GM23338 (cell line): ENCODE data around the gene KCNH5. TPM values are rescaled to one million over a fixed set of nuclear protein-coding genes. Genes with fewer than 3 reads are reported as not detected.

Experiments used
- ATAC-seq: fragments of 200-7000 bp; cut with Tn5 transposase; 3 replicates; pipeline ENCODE4 v1.9.1; 2020
- DNase-seq: peaks from one replicate; pipeline ENCODE4 v3.0.0-alpha.2; 2015; ENCODE audit warnings: low spot score
- H2AFZ ChIP-seq: fragments of 200-600 bp; sonication (generic); 2 replicates; pipeline ENCODE4 v1.8.0; 2016; ENCODE audit warnings: antibody characterized with exemption, mild to moderate bottlenecking, moderate library complexity
- H3F3A ChIP-seq: fragments of 200-600 bp; sonication (generic); replicated peaks from 2 replicates; pipeline ENCODE4 v1.8.0; 2017; ENCODE audit warnings: antibody characterized with exemption, mixed run types, low read depth
- H3K27ac ChIP-seq: fragments of 200-600 bp; sonication (generic); 2 replicates; pipeline ENCODE4 v1.6.1; 2016; ENCODE audit warnings: low read depth
- H3K27me3 ChIP-seq: fragments of 200-600 bp; sonication (generic); 2 replicates; pipeline ENCODE4 v1.8.0; 2016; ENCODE audit warnings: mild to moderate bottlenecking, mixed run types, moderate library complexity; ENCODE audit not compliant: insufficient read depth
- H3K36me3 ChIP-seq: fragments of 200-600 bp; sonication (generic); 2 replicates; pipeline ENCODE4 v1.8.0; 2016; ENCODE audit warnings: mild to moderate bottlenecking; ENCODE audit not compliant: insufficient read depth
- H3K4me1 ChIP-seq: fragments of 200-600 bp; sonication (generic); 2 replicates; pipeline ENCODE4 v1.8.0; 2016; ENCODE audit warnings: mild to moderate bottlenecking, moderate library complexity; ENCODE audit not compliant: insufficient read depth
- H3K4me2 ChIP-seq: fragments of 200-600 bp; sonication (generic); 2 replicates; pipeline ENCODE4 v1.7.1; 2017; ENCODE audit warnings: mixed run types
- H3K4me3 ChIP-seq: fragments of 200-600 bp; sonication (generic); 2 replicates; pipeline ENCODE4 v1.6.1; 2016; ENCODE audit warnings: mixed run types
- H3K79me2 ChIP-seq: fragments of 200-600 bp; sonication (generic); replicated peaks from 2 replicates; pipeline ENCODE4 v1.8.0; 2017; ENCODE audit warnings: mild to moderate bottlenecking; ENCODE audit not compliant: insufficient read depth
- H3K9me2 ChIP-seq: fragments of 200-600 bp; sonication (generic); 2 replicates; pipeline ENCODE4 v1.8.0; 2017; ENCODE audit not compliant: insufficient read depth
- H4K20me1 ChIP-seq: fragments of 200-600 bp; sonication (generic); replicated peaks from 2 replicates; pipeline ENCODE4 v1.8.0; 2017; ENCODE audit warnings: mild to moderate bottlenecking; ENCODE audit not compliant: insufficient read depth
- H3K27ac Mint-ChIP-seq: 2 replicates; pipeline ENCODE4 v1.8.0; 2020; ENCODE audit warnings: inconsistent platforms, mild to moderate bottlenecking, moderate library complexity, mixed read lengths
- H3K27me3 Mint-ChIP-seq: 3 replicates; pipeline ENCODE4 v1.8.0; 2022; ENCODE audit warnings: low read depth, mild to moderate bottlenecking, moderate library complexity, mixed read lengths, inconsistent platforms; ENCODE audit not compliant: insufficient read depth, poor library complexity
- H3K36me3 Mint-ChIP-seq: 3 replicates; pipeline ENCODE4 v1.8.0; 2021; ENCODE audit warnings: low read depth, mild to moderate bottlenecking, inconsistent platforms, moderate library complexity, mixed read lengths
- H3K4me1 Mint-ChIP-seq: 3 replicates; pipeline ENCODE4 v1.8.0; 2020; ENCODE audit warnings: mild to moderate bottlenecking, inconsistent platforms, mixed read lengths
- H3K4me3 Mint-ChIP-seq: 3 replicates; pipeline ENCODE4 v1.8.0; 2021; ENCODE audit warnings: moderate library complexity, mild to moderate bottlenecking, inconsistent platforms, mixed read lengths
- H3K9me3 Mint-ChIP-seq: 3 replicates; pipeline ENCODE4 v1.8.0; 2020; ENCODE audit warnings: moderate library complexity, mild to moderate bottlenecking, inconsistent platforms, mixed read lengths
- CREB1 ChIP-seq: fragments of 250-450 bp; sonication (Bioruptor Pico); IDR thresholded peaks from 2 replicates; pipeline ENCODE4 v1.5.0; 2020; ENCODE audit warnings: low read depth, mild to moderate bottlenecking, moderate library complexity
- EZH2phosphoT487 ChIP-seq: fragments of 200-600 bp; sonication (generic); IDR thresholded peaks from one replicate; pipeline ENCODE4 v1.8.1; 2018; ENCODE audit warnings: antibody characterized with exemption; ENCODE audit not compliant: unreplicated experiment
- JUNB ChIP-seq: IDR thresholded peaks from one replicate; pipeline ENCODE4 v1.6.1; 2016; ENCODE audit warnings: antibody characterized with exemption; ENCODE audit not compliant: unreplicated experiment
- STAT1 ChIP-seq: IDR thresholded peaks from one replicate; pipeline ENCODE4 v1.6.1; 2016; ENCODE audit warnings: antibody characterized with exemption; ENCODE audit not compliant: unreplicated experiment
- ZNF114 ChIP-seq: fragments of 250-450 bp; sonication (Bioruptor Pico); IDR thresholded peaks from 2 replicates; pipeline ENCODE4 v1.5.0; 2020; ENCODE audit warnings: mild to moderate bottlenecking, moderate library complexity
- ZNF331 ChIP-seq: fragments of 250-450 bp; sonication (Bioruptor Pico); IDR thresholded peaks from 2 replicates; pipeline ENCODE4 v1.5.0; 2020; ENCODE audit warnings: low read depth, mild to moderate bottlenecking, moderate library complexity
- polyA plus RNA-seq: library from polyadenylated mRNA; unstranded; fragments of >200 nt; fragmentation: Nextera tagmentation; extraction: Ambion mirVana; gene quantifications from 2 replicates; pipeline ENCODE4 v1.2.1, GENCODE V29; 2016
- total RNA-seq: library from RNA; depleted of rRNA; stranded (reverse); fragments of >200 nt; shearing (Covaris generic); gene quantifications from 2 replicates; pipeline ENCODE4 v1.2.3, GENCODE V29; 2014
- TF ChIP-seq, protein P1 (sequence below): IDR thresholded peaks from one replicate; pipeline ENCODE4 v1.6.1; 2018; ENCODE audit warnings: antibody characterized with exemption; ENCODE audit not compliant: unreplicated experiment

Gene KCNH5
- total and polyA plus RNA-seq, 2 experiments from 2014 or later = 0.71 to 0.83 TPM

DNA sequence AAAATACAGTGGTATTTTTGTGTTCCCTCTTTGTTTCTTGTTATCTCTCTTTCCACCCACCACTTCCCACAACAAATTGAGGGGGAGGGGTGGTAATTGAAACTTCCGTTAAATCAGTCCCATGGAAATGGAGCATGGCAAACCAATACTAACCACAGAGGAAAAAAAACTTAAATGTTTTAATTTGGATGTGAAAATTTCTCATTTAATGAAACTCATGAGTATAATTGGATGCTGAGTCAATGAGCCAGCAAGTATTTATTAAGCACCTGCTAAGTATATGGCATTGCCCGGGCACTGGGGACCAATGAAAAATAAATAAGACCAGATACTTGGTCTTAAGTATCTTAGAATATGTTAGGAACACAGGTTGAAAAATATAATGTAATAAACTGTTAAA, 147.5 kb downstream of the KCNH5 start:
- TF ChIP-seq ZNF331 (CRISPR knock-in tag) = no peak
- TF ChIP-seq EZH2phosphoT487 = no peak
- no peak for TF ChIP-seq STAT1
- TF ChIP-seq, protein P1, sequence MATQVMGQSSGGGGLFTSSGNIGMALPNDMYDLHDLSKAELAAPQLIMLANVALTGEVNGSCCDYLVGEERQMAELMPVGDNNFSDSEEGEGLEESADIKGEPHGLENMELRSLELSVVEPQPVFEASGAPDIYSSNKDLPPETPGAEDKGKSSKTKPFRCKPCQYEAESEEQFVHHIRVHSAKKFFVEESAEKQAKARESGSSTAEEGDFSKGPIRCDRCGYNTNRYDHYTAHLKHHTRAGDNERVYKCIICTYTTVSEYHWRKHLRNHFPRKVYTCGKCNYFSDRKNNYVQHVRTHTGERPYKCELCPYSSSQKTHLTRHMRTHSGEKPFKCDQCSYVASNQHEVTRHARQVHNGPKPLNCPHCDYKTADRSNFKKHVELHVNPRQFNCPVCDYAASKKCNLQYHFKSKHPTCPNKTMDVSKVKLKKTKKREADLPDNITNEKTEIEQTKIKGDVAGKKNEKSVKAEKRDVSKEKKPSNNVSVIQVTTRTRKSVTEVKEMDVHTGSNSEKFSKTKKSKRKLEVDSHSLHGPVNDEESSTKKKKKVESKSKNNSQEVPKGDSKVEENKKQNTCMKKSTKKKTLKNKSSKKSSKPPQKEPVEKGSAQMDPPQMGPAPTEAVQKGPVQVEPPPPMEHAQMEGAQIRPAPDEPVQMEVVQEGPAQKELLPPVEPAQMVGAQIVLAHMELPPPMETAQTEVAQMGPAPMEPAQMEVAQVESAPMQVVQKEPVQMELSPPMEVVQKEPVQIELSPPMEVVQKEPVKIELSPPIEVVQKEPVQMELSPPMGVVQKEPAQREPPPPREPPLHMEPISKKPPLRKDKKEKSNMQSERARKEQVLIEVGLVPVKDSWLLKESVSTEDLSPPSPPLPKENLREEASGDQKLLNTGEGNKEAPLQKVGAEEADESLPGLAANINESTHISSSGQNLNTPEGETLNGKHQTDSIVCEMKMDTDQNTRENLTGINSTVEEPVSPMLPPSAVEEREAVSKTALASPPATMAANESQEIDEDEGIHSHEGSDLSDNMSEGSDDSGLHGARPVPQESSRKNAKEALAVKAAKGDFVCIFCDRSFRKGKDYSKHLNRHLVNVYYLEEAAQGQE = no peak
- Histone ChIP-seq H3K4me2 (peak overlapping the region; percentile 40; the same call in 1 of the 2 replicates), H4K20me1 (no peaks in the 10 kb centered on the region), H3K79me2 (no peaks in the 10 kb centered on the region), H3K4me3 (no peak overlapping the region), H3K36me3 (no peaks in the 10 kb centered on the region), H3K4me1 (peaks cover 31% of the 10 kb centered on the region), H3K9me2 (no peaks in the 10 kb centered on the region), H3K27ac (no peak overlapping the region), H2AFZ (no peak overlapping the region), H3K27me3 (no peaks in the 10 kb centered on the region), H3F3A (no peaks in the 10 kb centered on the region)
- DNase-seq = no peak
- Mint-ChIP-seq H3K9me3 (no peaks in the 10 kb centered on the region; the same call in 2 of the 3 replicates), H3K27ac (peak overlapping the region; percentile 80; the same call in 1 of the 2 replicates), H3K4me1 (peaks cover 27% of the 10 kb centered on the region), H3K36me3 (peaks cover 4% of the 10 kb centered on the region; the same call in 2 of the 3 replicates), H3K27me3 (no peaks in the 10 kb centered on the region), H3K4me3 (no peak overlapping the region)
- no peak for ATAC-seq

DNA sequence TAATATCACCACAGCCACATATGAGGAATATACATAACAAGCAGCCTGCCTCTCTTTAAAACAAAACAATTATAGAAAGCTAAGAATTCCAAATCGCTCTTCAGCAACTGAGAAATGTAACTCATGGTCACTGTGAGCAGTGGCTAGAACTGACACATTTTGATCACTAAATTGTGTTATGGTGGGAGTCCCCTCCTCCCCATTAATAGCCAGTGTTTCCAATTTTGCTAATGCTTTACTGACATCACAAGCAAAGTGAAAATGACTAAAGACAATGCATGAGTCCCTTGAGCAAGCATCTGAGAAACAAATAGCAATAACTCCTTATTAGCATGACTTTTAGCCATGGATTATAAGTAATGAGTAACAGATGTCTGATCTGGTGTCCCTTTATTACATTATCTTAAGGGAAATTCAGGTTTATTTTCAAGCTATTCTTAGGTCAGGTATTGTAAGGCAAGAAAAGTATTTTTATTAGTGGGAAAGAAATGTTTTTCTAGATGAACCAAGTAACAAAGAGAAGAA, 148.3 kb downstream of the KCNH5 start:
- no peak for DNase-seq
- ATAC-seq = no peak
- no peak overlapping the region for H3K4me3 ChIP-seq
- H3K4me1 ChIP-seq = peaks cover 31% of the 10 kb centered on the region
- H3K27me3 Mint-ChIP-seq = no peaks in the 10 kb centered on the region
- no peak overlapping the region for H3K4me3 Mint-ChIP-seq
- H4K20me1 ChIP-seq = no peaks in the 10 kb centered on the region
- no peaks in the 10 kb centered on the region for H3K27me3 ChIP-seq
- H2AFZ ChIP-seq = no peak overlapping the region
- no peaks in the 10 kb centered on the region; the same call in 2 of the 3 replicates for H3K9me3 Mint-ChIP-seq
- H3K4me2 ChIP-seq = 0 out of 2 replicates have a peak overlapping the region, but pooled peaks have one; percentile 40
- 0 out of 2 replicates have a peak, but pooled peaks cover 5% of the 10 kb centered on the region for H3K9me2 ChIP-seq
- peaks cover 27% of the 10 kb centered on the region for H3K4me1 Mint-ChIP-seq
- no peak overlapping the region for H3K27ac ChIP-seq
- peaks cover 2% of the 10 kb centered on the region; the same call in 2 of the 3 replicates for H3K36me3 Mint-ChIP-seq
- TF ChIP-seq CREB1 (CRISPR knock-in tag) = no peak
- no peak for TF ChIP-seq ZNF331 (CRISPR knock-in tag)
- no peak for TF ChIP-seq ZNF114
- TF ChIP-seq JUNB = no peak
- TF ChIP-seq, protein P1 = no peak
- no peaks in the 10 kb centered on the region for H3F3A ChIP-seq
- H3K36me3 ChIP-seq = no peaks in the 10 kb centered on the region
- no peaks in the 10 kb centered on the region for H3K79me2 ChIP-seq
- peak overlapping the region; percentile 80 for H3K27ac Mint-ChIP-seq
